Measurements from ENCODE around the gene SLC7A6OS.

The SLC7A6OS gene

DNA sequence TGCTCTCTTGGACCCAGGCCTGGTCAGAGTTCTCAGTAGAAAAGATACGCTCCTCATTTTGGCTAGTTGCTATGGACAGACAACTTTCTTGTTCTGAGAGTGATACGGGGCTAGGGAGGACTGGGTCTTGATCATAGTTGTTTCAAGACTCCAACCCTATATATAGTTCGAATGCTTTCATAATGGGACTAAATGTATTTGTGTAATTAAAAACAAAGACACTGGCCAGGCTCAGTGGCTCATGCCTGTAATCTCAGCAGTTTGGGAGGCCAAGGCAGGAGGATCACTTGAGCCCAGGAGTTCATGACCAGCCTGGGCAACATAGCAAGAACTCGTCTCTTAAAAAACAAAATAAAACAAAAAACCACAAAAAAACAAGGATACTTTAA, 28.7 kb downstream of the SLC7A6OS start:
- H3K27ac ChIP-seq (replicated peaks): no peak overlapping the region; the same call in 1 of the 2 replicates
- no peak overlapping the region for H3K4me3 ChIP-seq (replicated peaks; ENCODE audit: insufficient read depth, low read length)
- DNase-seq (ENCODE audit: low read depth in 1 of 2, low spot score in 1 of 2): no peak
- H3K27me3 ChIP-seq (ENCODE audit: insufficient read depth, poor library complexity, severe bottlenecking): no peaks in the 10 kb centered on the region
- TF ChIP-seq, protein P1, sequence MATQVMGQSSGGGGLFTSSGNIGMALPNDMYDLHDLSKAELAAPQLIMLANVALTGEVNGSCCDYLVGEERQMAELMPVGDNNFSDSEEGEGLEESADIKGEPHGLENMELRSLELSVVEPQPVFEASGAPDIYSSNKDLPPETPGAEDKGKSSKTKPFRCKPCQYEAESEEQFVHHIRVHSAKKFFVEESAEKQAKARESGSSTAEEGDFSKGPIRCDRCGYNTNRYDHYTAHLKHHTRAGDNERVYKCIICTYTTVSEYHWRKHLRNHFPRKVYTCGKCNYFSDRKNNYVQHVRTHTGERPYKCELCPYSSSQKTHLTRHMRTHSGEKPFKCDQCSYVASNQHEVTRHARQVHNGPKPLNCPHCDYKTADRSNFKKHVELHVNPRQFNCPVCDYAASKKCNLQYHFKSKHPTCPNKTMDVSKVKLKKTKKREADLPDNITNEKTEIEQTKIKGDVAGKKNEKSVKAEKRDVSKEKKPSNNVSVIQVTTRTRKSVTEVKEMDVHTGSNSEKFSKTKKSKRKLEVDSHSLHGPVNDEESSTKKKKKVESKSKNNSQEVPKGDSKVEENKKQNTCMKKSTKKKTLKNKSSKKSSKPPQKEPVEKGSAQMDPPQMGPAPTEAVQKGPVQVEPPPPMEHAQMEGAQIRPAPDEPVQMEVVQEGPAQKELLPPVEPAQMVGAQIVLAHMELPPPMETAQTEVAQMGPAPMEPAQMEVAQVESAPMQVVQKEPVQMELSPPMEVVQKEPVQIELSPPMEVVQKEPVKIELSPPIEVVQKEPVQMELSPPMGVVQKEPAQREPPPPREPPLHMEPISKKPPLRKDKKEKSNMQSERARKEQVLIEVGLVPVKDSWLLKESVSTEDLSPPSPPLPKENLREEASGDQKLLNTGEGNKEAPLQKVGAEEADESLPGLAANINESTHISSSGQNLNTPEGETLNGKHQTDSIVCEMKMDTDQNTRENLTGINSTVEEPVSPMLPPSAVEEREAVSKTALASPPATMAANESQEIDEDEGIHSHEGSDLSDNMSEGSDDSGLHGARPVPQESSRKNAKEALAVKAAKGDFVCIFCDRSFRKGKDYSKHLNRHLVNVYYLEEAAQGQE (IDR thresholded peaks at IDR 0.05; ENCODE audit: insufficient replicate concordance, low read depth): no peak
- no peak for TF ChIP-seq GABPA (IDR thresholded peaks at IDR 0.05; ENCODE audit: low read depth)
- no peak for TF ChIP-seq POLR2AphosphoS5 (IDR thresholded peaks at IDR 0.05; ENCODE audit: low read depth)
- TF ChIP-seq, protein P2, sequence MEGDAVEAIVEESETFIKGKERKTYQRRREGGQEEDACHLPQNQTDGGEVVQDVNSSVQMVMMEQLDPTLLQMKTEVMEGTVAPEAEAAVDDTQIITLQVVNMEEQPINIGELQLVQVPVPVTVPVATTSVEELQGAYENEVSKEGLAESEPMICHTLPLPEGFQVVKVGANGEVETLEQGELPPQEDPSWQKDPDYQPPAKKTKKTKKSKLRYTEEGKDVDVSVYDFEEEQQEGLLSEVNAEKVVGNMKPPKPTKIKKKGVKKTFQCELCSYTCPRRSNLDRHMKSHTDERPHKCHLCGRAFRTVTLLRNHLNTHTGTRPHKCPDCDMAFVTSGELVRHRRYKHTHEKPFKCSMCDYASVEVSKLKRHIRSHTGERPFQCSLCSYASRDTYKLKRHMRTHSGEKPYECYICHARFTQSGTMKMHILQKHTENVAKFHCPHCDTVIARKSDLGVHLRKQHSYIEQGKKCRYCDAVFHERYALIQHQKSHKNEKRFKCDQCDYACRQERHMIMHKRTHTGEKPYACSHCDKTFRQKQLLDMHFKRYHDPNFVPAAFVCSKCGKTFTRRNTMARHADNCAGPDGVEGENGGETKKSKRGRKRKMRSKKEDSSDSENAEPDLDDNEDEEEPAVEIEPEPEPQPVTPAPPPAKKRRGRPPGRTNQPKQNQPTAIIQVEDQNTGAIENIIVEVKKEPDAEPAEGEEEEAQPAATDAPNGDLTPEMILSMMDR (IDR thresholded peaks at IDR 0.05; ENCODE audit: insufficient read depth, low read length): no peak
- TF ChIP-seq SPI1 (IDR thresholded peaks at IDR 0.05; ENCODE audit: borderline replicate concordance, low read depth): no peak

DNA sequence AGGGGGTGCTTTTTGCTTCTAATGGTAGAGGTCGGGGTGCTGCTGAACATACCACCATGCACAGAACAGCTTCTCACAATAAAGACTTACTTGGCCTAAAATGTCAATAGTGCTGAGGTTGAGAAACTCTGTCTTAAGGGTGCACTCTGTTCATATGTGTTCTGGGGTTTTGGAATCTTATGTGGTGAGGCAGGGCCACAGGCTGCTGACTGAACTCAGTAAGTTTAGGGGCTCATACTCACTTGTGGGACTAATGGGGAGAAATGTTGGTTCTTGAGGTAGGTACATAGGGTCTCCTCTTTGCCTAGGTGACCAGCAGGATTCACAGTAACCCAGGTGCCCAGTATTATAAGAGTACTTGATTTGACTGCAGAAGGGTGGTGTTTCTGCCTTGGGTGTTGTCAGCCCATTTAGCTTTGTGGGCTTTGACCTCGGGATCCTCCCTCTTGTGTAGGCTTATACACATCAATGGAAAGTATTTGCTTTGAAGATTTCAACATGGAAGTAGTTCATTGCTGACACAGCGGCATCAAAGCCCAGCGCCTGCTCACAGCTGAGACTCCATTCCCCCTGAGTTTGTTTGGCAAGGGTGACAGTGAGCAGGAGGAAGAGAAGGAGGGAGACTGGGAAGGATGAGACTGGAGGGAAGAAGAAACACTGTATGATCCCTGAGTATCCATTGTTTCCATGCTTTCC, 29.2 kb downstream of the SLC7A6OS start:
- Histone ChIP-seq H3K4me3 (replicated peaks; ENCODE audit: insufficient read depth, low read length) (no peak overlapping the region), H3K27ac (replicated peaks) (no peak overlapping the region; the same call in 1 of the 2 replicates), H3K27me3 (ENCODE audit: insufficient read depth, poor library complexity, severe bottlenecking) (no peaks in the 10 kb centered on the region)
- no peak for DNase-seq (ENCODE audit: low read depth in 1 of 2, low spot score in 1 of 2)
- no peak for TF ChIP-seq SPI1 (IDR thresholded peaks at IDR 0.05; ENCODE audit: borderline replicate concordance, low read depth)
- TF ChIP-seq, protein P2 (IDR thresholded peaks at IDR 0.05; ENCODE audit: insufficient read depth, low read length): no peak
- TF ChIP-seq POLR2AphosphoS5 (IDR thresholded peaks at IDR 0.05; ENCODE audit: low read depth): no peak
- TF ChIP-seq, protein P1 (IDR thresholded peaks at IDR 0.05; ENCODE audit: insufficient replicate concordance, low read depth): no peak
- no peak for TF ChIP-seq GABPA (IDR thresholded peaks at IDR 0.05; ENCODE audit: low read depth)

DNA sequence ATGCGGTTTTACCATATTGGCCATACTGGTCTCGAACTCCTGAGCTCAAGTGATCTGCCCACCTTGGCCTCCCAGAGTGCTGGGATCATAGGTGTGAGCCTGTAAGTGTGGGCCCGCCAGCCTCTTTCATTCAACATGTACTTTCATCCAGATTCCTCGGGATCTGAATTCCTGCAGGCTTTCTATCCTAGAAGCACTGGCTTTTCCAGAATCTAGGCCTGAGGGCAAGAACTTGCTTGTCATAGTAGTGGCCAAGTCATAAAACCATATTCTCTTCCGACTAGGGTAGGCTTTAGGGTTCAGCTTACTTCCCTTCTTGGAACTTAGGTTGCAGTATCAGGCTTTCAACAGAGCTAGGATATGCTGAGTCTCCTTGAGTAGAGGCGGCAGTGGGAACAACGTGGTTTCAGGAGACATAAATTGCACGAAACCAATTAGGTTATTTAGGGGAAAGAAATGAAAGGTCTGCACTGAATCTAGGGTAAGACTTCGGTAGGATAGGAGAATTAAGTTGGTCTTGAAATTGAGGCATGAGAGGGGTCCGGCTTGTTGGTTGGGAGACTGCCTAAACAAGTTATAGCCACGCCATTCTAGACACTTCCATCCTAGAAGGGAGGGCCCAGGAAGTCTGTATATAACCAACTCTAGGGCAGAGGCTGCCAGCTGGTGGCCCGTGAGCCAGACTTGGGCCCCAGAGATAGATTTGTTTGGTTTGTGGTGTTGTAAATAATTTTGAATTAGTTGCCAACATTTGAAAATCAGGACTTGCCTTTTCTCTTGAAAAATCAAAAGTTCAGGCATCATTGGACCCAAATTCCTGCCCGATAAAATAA, 30.8 kb downstream of the SLC7A6OS start:
- TF ChIP-seq, protein P1 (IDR thresholded peaks at IDR 0.05; ENCODE audit: insufficient replicate concordance, low read depth): no peak
- TF ChIP-seq, protein P2 (IDR thresholded peaks at IDR 0.05; ENCODE audit: insufficient read depth, low read length): no peak
- no peak for TF ChIP-seq GABPA (IDR thresholded peaks at IDR 0.05; ENCODE audit: low read depth)
- no peak for TF ChIP-seq POLR2AphosphoS5 (IDR thresholded peaks at IDR 0.05; ENCODE audit: low read depth)
- no peak for TF ChIP-seq SPI1 (IDR thresholded peaks at IDR 0.05; ENCODE audit: borderline replicate concordance, low read depth)
- Histone ChIP-seq H3K27me3 (ENCODE audit: insufficient read depth, poor library complexity, severe bottlenecking) (no peaks in the 10 kb centered on the region), H3K27ac (replicated peaks) (no peak overlapping the region), H3K4me3 (replicated peaks; ENCODE audit: insufficient read depth, low read length) (no peak overlapping the region)
- DNase-seq (ENCODE audit: low read depth in 1 of 2, low spot score in 1 of 2): no peak
